Kidney capillary endothelial cell (primary cell): Measurements from ENCODE around the gene KLRD1.
"Not testable (repeated sequence)": the region's sequence is repeated elsewhere in the genome, so short reads cannot be mapped to it uniquely, and the experiment has no call there.

Experiments used
- DNase-seq: peaks from one replicate; pipeline ENCODE4 v3.0.0-alpha.2; 2018; ENCODE audit warnings: low spot score

The KLRD1 gene

DNA sequence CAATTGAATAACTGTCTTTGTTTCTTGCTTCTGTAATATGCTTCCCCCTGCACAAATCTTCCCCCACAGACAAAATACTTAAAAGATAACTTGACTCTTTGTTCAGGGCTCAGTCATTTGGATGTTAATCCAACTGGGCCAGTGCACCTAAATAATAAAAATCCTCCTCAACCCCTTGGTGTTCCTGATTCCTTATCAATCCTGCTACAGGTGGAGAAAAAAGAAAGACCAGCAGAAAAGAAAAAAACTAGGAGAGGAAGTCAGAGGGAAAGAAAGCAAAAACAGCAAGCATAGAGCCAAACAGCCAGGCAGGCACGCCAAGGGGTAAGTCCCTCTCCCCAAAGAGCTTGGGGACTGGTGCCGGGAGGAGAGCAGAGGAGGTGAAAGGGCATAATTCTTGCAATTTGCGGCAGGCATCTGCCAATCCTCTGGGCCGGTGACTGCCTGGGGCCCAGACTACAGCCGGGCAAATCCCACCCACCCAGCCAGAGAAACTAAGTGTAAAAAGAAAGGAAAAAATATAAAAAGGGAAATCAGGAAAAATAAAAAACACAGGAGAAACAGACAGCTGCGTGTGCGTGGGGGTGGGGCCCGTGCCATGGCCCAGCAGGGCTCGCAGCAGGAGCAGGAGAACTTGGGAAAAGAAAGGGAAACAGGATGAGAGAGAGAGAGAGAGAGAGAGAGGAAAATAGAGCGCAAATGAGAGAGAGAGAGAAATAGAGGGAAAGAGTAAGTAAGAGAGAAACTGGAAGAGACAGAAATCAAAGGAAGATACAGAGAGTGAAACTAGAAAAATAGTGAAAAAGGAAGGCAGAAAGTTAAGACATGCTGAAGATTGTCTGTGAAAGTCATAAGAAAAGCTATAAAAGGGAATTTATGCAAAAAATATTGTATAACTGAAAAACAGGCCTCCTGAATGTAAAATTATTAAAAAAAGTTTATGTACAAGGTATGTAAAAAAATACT is 60.8 kb downstream of the KLRD1 start:
- DNase-seq, result no peak

DNA sequence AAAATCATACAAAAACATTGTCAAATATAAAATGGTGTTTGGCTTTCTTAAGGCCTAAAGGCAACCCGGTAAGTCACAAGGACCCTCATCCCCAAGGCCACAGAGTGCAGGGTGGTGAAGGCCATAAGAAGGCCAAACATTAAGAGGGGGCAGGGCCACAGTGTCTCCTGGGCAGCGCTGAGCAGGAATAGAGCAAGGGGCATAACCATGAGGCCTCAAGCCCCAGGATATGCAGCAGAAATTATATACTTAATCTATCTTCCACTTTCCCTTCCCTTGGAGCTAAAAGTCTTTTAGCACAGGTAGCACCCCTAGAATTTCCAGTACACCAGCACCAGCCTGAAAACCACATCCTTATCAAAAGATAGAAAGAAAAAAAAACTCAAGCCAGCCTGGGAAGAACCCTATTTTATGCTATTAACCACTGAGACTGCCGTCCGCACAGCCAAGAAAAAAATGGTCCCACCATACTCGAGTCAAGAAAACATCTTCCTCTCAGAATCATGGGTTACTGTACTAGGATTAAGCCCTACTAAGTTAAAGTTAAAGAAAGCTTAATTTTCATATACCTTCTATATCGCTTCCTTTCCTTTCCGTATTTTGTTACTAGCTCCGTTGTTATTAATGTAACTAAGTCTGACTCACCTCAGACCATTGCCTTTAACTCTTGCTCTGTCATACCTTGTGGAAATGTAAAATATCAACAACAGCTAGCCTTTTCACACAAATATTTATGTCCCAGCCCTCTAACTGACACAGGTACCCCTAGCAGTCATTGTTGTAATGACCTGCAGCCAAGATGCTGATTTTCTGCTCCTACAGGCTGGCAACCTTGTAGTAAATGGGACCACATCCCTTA is 62.1 kb downstream of the KLRD1 start:
- no peak for DNase-seq

DNA sequence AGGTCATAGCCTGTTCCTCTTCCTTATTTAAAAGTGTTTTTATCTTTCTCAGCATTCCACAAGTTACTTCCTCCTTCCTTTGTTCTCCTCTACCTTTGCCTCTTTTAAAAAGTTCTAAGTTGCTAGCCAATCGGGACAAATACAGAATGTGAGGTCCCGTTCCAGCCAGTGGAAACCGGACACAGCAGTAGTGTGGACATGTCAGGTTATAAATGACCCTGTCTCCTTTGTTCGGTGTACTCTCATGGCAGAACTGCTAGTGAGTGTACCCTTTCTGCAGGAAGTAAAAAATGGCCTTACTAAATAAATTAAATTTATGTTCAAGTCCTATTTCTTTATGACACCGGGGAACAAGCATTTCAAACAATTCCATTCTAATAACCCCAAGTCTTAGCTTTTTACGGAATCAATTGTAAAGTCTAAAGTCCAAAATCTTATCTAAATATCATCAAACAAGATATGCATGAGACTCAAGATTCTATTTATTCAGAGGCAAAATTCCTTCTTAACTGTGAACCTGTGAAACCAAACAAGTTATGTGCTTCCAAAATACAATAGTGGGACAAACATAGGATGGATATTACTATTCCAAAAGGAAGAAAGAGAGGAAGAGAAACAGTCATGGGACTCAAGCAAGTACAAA is 64.3 kb downstream of the KLRD1 start:
- DNase-seq, result not testable (repeated sequence)

DNA sequence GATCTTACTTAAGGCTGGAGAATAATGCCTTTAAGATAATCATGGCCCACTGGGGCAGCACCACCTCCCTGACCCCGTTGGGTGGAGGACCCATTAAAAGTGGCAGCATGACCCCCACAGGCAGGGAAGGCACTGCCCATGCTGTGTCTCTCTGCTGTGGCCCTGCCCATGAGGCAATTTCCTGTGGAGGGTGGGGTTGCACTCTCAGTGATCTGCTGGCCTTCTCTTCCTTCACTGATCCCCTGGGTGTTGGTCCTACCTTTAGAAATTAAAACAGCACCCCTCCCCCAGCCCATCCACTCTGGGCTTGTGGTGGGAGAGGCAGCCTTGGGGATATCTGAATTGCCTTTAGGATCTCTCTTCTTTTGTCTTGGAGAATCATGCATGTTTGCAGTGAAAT is 64.9 kb downstream of the KLRD1 start:
- no peak for DNase-seq

DNA sequence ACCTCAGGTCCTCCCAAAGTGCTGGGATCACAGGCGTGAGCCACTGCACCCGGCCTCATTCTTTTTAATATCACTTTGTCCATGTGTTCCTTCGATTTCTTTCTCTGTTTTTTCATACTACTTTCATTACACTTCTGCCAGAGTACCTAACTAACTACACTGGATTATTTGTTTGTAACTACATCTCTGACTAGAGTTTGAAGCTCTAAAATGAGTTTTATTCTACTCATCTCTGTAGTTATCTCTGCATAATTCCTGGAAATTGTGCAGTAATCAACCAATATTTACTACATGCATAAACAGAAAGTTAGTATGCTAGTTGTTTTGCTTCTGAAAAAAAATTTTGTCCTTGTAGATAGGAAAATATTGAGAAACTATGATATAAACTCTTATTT is 67.0 kb downstream of the KLRD1 start:
- DNase-seq, result no peak

DNA sequence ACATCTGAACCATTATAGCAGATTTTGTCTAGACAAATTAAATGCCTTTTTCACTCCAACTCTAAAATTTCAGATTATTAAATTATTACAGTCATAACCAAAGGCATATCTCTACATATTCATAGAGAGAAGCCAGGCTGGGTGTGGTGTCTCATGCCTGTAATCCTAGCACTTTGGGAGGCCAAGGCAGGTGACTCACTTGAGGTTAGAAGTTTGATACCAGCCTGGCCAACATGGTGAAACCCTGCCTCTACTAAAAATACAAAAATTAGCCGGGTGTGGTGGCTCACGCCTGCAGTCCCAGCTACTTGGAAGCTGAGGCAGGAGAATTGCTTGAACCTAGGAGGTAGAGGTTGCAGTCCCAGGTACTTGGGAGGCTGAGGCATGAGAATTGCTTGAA is 71.1 kb downstream of the KLRD1 start:
- DNase-seq, result not testable (repeated sequence)
